ENCODE results near the gene CDSN.

Gene CDSN

DNA sequence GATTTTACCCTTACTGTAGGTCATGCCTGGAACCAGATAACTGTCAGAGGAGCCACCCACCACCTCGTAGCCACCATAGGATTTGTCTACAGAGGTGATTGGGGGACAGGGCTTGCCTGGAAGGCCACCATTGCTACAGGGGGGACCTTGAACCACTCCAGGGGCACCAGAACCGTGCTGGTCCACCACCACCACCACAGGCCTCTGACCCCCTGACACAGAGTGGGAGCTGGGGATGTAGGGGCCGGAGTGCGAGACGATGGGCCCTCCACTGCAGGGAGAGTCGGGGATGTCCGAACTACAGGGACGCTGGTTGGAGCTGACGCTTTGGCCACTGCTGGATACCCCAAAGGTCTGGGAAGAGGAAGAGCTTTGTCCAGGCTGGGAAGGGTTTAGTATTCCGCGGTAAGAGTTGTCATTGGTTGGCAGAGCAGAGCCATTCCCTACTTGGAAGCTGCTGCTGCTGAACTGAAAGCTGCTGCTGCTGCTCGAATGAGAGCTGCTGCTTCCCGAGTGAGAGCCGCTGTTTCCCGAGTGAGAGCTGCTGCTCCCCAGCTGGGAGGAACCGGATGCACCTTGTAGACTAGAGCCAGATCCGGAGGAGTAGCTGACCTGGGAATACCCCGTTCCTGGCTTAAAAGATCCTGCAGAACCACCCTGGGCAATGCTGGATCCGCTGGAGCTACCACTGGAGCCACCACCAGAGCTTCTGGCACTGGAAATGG is 3.4 kb downstream of the CDSN start:
- no peak for DNase-seq (ENCODE audit: low spot score)

GRCh38 chr6:31115941-31116560 is 4.2 kb downstream of the CDSN start:
- no peak for DNase-seq (ENCODE audit: low spot score)

DNA sequence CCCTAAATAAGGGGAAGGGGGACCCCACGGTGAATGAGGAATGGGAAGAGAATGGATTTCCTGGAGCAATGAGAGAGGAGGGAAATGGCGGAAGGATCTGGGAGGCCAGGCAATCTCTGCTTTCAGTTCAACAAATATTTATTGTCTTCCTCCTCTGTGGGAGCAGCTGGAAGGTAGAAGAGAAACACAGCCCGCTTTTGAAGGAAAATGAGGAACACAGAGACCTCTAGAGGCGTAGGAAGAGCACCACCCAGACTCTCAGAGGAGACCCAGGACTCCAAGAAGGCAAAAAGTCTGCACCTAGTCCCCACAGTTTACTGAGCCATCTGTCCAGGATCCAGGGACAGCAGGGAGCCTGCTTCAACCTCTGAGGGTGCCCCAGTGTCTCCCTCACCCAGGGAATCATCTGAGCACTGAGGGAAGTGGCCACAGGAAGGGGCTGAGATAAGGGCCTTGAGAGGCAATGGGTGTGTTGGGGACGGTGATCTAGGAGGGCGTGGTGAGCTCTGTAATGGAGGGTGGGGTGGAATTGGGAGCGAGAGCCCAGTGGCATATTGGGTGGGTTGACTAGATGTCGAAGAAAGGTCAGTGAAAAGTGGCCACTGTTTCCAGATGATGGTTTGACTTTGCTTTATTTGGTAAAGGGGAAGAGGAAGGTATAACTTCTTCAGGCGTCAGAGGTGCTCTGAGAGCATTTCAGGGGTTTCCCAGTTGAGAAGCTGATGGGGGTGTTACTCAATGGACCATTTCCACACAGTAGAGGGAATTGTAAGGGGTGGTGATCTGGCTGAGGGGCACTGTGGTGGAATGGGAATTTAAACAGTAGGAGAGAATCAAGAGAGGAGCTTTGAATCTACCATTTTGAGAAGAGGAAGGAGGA is 5.0 kb downstream of the CDSN start:
- peak; percentile 17 for DNase-seq (ENCODE audit: low spot score)

DNA sequence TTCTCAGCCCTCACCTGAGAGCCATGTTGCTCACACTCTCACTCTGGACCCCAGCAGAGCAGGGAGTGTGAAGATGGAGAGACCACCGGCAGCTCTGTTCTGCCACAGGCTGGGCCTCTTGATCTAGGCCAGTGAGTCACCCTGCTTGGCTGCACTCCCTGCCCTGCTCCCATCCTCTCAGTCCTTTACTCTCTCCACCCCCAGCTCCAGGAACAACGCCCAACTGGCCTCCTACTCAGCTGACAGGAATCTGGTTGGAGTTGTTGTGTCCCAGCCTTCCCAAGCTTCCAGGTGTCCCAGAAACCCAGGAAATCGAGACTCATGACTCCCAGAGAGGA is 5.7 kb downstream of the CDSN start, which contains the start of gene PSORS1C1:
TSS of gene PSORS1C1 (plus strand) at position 260 of the 338 bp plus-strand sequence. CDS start 14,833 bp downstream, outside the sequence.
- no peak for DNase-seq (ENCODE audit: low spot score)

DNA sequence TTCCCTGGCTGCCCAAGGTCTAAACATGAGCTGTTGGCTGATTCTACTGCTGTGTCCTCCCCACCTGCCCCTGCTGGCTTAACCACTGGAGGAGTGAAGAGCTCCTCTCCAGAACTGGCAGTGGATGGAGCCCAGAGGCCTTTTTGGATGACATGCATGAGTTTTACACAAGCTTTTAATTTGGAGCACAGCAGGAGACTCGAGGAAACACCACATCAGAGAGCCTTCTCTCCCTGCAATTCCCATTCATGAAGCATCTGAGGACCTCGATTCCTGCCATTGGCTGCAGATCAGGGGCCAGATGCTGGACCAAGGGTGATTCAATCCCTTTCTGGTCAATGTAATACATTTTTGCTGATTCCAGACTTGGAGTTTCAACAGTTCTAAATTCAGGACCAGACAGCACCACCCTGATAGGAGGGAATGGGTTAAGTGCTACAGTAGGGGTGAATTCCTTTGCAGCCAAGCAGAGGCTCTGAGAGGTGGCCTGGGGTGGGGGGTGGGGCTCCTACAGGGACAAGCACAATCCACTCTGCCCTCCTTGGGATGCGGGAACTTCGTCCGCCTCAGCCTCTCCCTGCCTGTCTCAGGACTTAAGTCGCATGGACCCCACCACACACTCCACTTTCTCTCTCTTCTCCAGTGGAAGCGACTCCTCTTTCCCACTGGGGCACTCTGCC is 6.2 kb downstream of the CDSN start:
- no peak for DNase-seq (ENCODE audit: low spot score)

DNA sequence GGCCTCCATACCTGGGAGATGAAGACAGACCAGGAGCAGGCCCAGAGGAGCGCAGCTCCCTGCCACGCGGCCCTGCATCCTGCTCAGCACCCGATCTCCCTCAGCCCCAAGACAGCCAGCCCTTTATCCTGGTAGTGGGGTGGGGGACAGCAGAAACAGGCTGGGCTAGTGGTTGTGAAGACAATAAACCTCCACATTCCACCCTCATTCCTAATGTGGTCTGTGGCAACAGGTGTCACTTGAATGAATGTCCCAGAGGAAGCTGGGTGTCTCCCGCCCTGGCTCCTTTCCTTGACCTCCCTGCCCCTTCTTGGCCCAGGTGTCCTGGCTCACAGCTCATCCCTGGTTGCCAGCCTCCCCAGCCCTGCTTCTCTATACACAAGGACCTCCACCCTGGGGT is 7.8 kb downstream of the CDSN start, which contains the start of gene C6orf15:
TSS of gene C6orf15 (minus strand) at position 98 of the 400 bp plus-strand sequence. CDS start at position 78, 20 bp downstream.
- no peak for DNase-seq (ENCODE audit: low spot score)

DNA sequence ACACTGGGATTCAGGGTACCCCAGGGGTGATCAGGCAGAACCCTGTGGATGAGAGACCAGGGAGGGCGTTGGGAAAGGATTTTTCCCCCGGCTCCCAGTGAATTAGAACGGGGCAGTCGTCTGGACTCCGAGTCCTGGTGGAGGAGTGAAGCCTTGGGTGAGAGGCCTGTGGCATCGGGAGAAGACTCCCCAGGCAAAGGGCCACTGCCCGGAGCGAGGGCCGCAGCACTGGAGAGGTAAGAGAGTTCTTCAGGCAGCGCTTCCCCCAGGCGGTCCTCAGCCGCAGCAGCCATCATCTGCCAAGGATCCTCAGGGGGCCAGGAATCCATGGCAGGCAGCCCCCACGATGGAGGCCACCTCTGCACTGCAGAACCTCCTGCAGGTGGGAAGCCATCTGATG is 8.5 kb downstream of the CDSN start:
- DNase-seq (ENCODE audit: low spot score) = no peak

DNA sequence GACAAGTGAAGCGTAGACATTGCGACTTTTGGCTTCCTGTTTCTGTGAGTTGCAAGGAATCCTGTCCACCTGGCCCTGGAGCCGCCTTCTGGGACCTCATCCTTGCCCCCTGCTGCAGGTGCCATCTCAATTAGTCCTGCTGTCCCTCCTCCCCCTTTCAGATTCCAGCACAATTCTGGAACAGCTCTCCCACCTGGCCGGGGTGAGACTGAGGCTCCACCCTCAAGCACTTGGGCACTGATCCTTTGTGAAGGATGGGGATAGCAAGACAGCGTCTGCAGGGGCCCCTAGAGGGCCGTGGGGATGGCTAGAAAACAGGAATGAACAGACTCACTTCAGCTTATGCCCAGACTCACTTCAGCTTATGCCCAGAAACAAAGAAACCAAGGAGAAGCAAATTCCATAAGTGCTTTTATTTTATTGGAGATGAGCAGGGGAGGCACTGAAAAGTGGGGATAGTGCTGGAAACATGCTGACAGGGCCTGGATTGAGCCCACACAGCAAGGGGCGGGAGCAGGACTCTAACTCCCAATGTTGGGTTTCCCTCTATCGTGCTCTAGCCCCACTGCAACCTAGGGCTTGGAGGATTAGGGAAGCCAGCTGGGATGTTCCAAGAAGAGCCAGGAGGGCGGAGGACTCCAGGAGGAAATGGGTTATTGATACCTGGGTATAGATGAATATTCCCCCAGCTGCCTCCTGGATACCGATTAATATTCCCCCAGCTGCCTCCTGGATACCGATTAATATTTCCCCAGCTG is 9.2 kb downstream of the CDSN start:
- DNase-seq (ENCODE audit: low spot score) = no peak

DNA sequence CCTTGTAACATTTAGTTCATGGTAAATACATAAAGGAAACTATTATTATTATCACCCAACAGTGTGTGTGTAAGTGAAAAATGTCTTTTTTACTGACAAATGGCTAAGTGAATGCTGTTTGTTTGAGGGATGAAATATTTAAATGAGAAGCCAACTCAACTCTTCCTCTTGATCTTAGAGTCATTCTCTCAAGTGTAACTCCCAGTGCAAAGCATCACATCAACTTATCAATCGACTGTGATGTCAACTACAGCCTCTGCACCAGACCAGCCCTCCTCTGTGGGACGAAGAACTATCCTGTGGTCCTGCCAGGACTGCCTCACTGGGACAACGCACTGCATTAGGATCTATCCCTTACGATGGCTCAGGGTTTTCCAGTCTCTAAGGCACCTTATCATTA is 13.2 kb downstream of the CDSN start:
- DNase-seq (ENCODE audit: low spot score) = no peak

DNA sequence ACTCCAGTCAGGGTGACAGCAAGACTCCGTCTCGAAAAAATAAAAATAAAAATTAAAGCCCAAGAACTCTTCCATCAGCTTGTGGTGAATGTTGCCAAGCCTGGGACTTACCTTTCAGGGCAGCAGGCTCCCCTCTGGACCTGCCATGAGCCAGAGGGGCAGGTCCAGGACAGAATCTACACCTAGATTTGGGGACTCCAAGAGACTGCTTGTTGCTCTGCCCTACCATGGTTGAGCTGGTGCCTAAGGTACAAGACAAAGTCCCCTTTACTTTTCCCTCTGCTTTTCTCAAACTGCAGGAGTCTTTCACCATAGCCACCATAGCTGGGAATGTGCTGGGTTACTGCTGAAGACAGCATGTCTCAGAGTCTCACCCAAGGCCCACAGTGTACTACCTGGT is 17.1 kb downstream of the CDSN start:
- DNase-seq (ENCODE audit: low spot score) = no peak

GRCh38 chr6:31098449-31098938 is 21.8 kb downstream of the CDSN start:
- no peak for DNase-seq (ENCODE audit: low spot score)

- no peak for DNase-seq (ENCODE audit: low spot score)
These were observed 23.6 kb downstream of the CDSN start for GRCh38 chr6:31096656-31097055.

- DNase-seq (ENCODE audit: low spot score) = no peak
These were observed 24.0 kb downstream of the CDSN start for GRCh38 chr6:31096215-31096614.

DNA sequence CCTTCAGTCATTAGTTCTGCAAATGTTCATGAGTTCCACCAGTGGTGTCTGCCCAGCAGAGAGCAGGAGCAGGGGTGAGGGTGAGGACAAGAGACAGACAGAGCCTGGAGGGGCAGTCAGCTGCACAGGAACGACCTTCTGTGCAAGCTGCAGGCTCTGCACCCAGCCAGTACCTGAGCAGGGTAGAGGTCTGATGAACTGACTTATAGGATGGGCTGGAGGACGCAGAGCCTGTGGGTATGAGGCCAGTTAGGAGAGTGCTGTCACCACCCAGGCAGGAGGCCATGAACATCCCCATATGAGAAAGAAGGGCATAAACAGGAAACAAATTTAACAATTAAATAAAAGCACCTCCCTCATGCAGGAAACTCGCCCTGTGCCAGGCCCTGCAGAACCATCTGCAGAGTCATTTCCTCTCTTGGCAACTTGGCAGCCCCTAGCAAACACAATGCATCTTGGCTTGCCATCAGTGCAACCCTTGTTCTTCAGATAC is 25.8 kb downstream of the CDSN start:
- peak; percentile 78 for DNase-seq (ENCODE audit: low spot score)

DNA sequence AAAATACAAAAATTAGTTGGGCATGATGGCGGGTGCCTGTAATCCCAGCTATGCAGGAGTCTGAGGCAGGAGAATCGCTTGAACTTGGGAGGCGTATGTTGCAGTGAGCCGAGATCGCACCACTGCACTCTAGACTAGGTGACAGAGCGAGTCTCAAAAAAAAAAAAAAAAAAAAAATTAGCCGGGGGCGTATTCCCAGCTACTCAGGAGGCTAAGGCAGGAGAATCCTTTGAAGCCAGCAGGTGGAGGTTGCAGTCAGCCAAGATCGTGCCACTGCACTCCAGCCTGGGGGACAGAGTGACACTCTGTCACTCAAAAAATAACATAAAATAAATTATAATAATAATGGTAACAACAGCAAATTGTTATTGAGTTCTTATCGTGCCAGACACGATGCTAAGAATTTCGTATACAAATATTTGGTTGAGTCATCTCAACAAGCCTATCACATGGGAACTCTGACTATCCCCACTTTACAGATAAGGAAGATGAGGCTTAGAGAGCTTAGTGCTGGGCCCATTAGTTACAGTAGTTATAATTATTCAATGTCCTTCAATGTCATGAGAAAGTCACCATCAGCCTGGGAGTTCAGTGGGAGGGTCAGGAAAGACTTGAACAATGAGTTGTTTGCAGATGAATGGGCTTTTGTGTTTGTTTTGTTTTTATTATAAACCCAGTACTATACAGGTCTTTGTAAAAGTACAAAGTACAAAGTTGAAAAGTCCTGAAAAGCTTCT is 27.3 kb downstream of the CDSN start:
- no peak for DNase-seq (ENCODE audit: low spot score)

GRCh38 chr6:31092238-31092637 is 28.0 kb downstream of the CDSN start:
- no peak for DNase-seq (ENCODE audit: low spot score)

GRCh38 chr6:31091680-31092079 is 28.6 kb downstream of the CDSN start:
- DNase-seq (ENCODE audit: low spot score) = no peak

DNA sequence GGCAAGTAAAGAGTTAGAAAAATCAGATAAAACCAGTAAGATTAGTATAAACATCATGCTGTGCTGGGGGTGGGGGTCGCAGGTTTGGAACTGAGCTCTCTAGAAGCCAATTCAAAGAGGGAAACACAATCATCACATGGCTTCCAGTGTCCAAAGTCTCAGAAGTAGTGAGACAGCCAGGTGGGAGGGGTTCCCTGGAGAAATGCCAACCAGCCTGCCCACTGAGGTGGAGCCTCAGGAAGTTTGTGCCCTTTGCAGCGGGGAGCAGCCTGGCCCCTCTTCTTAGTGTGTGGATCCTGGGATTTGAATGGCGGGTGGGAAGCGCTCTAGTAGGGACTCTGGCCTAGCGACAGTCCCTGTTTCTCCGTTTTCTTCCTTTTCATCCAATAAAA is 29.3 kb downstream of the CDSN start:
- no peak for DNase-seq (ENCODE audit: low spot score)

- no peak for DNase-seq (ENCODE audit: low spot score)
These were observed 29.8 kb downstream of the CDSN start for GRCh38 chr6:31090275-31090972.

All from CD4-positive, alpha-beta T cell treated with Interleukin-6 at 100 ng/mL for 8 hours (primary cell).